HEK293T (cell line): Measurements from ENCODE around the gene WNK4.

Source experiments
- CTCF ChIA-PET: fragments of 350-600 bp; formaldehyde crosslinking; extraction: SDS; loops from one replicate; lab custom pipeline; 2021; ENCODE audit warnings: antibody characterized with exemption, inconsistent platforms; lab: Yijun Ruan, JAX
- POLR2A ChIA-PET: fragments of 350-600 bp; formaldehyde crosslinking; extraction: SDS; loops from one replicate; lab custom pipeline; 2020; ENCODE audit warnings: antibody characterized with exemption, inconsistent platforms; lab: Yijun Ruan, JAX
- DNase-seq: peaks from one replicate; pipeline ENCODE4 v3.0.0; 2012; ENCODE audit warnings: mixed read lengths; ENCODE audit errors: extremely low spot score
- ARNT ChIP-seq: fragments of 450-650 bp; IDR thresholded peaks from 2 replicates; pipeline ENCODE4 v1.6.1; 2017; ENCODE audit warnings: mild to moderate bottlenecking
- BHLHE40 ChIP-seq: fragments of 450-650 bp; IDR thresholded peaks from 2 replicates; pipeline ENCODE4 v1.6.1; 2016; ENCODE audit warnings: mild to moderate bottlenecking, moderate library complexity, borderline replicate concordance
- CTBP1 ChIP-seq: fragments of 450-650 bp; IDR thresholded peaks from 2 replicates; pipeline ENCODE4 v1.6.1; 2016; ENCODE audit warnings: borderline replicate concordance
- ELF4 ChIP-seq: fragments of 450-650 bp; IDR thresholded peaks from 2 replicates; pipeline ENCODE4 v1.6.1; 2017; ENCODE audit warnings: antibody characterized with exemption
- FOXA1 ChIP-seq: fragments of 450-650 bp; IDR thresholded peaks from 2 replicates; pipeline ENCODE4 v1.6.1; 2016; ENCODE audit warnings: mild to moderate bottlenecking
- FOXK2 ChIP-seq: fragments of 450-650 bp; IDR thresholded peaks from 2 replicates; pipeline ENCODE4 v1.6.1; 2016; ENCODE audit warnings: mild to moderate bottlenecking
- FOXM1 ChIP-seq: fragments of 450-650 bp; IDR thresholded peaks from 2 replicates; pipeline ENCODE4 v1.6.1; 2017; ENCODE audit warnings: mild to moderate bottlenecking, borderline replicate concordance
- HDGF ChIP-seq: fragments of 450-650 bp; IDR thresholded peaks from 2 replicates; pipeline ENCODE4 v1.6.1; 2017; ENCODE audit warnings: antibody characterized with exemption, borderline replicate concordance
- L3MBTL2 ChIP-seq: fragments of 450-650 bp; conservative IDR thresholded peaks from 2 replicates; pipeline ENCODE4 v1.6.1; 2016; ENCODE audit warnings: mild to moderate bottlenecking
- LEF1 ChIP-seq: fragments of 450-650 bp; IDR thresholded peaks from 2 replicates; pipeline ENCODE4 v1.6.1; 2017; ENCODE audit warnings: mild to moderate bottlenecking, borderline replicate concordance
- NFRKB ChIP-seq: fragments of 450-650 bp; IDR thresholded peaks from 2 replicates; pipeline ENCODE4 v1.6.1; 2016; ENCODE audit warnings: mild to moderate bottlenecking, moderate library complexity
- SP1 ChIP-seq: fragments of 450-650 bp; IDR thresholded peaks from 2 replicates; pipeline ENCODE4 v1.6.1; 2017
- SUZ12 ChIP-seq: fragments of 450-650 bp; IDR thresholded peaks from 2 replicates; pipeline ENCODE4 v1.6.1; 2016; ENCODE audit warnings: mild to moderate bottlenecking
- TARDBP ChIP-seq: fragments of 450-650 bp; IDR thresholded peaks from 2 replicates; pipeline ENCODE4 v1.6.1; 2016
- ZNF384 ChIP-seq: fragments of 450-650 bp; IDR thresholded peaks from 2 replicates; pipeline ENCODE4 v1.6.1; 2016
- TF ChIP-seq, protein P1 (sequence below): fragments of 450-650 bp; IDR thresholded peaks from 2 replicates; pipeline ENCODE4 v1.6.1; 2016

The WNK4 gene

GRCh38 chr17:42751628-42752027 lies 28.8 kb upstream of the WNK4 start:
- POLR2A ChIA-PET = interaction anchor here (1.8 kb wide), 1 partner anchor 10 kb away, joined by 9 read pairs; the partner anchor contains the start of gene RAMP2
- CTCF ChIA-PET = interaction anchor here (4.7 kb wide), 1 partner anchor 12 kb away, joined by 26 read pairs; no protein-coding TSS in a partner anchor
- DNase-seq = no peak
- TF ChIP-seq BHLHE40 (no peak), SP1 (no peak), L3MBTL2 (no peak), FOXK2 (no peak), HDGF (no peak), ZNF384 (no peak), NFRKB (no peak), ARNT (no peak), CTBP1 (no peak), ELF4 (no peak)
- TF ChIP-seq, protein P1, sequence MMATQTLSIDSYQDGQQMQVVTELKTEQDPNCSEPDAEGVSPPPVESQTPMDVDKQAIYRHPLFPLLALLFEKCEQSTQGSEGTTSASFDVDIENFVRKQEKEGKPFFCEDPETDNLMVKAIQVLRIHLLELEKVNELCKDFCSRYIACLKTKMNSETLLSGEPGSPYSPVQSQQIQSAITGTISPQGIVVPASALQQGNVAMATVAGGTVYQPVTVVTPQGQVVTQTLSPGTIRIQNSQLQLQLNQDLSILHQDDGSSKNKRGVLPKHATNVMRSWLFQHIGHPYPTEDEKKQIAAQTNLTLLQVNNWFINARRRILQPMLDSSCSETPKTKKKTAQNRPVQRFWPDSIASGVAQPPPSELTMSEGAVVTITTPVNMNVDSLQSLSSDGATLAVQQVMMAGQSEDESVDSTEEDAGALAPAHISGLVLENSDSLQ = no peak

GRCh38 chr17:42754782-42755181 lies 25.6 kb upstream of the WNK4 start:
- POLR2A ChIA-PET = interaction anchor here (0.5 to 1.0 kb wide), 2 partner anchors 10 to 15 kb away, joined by 3 to 5 read pairs; partner anchors contain the start of gene EZH1

DNA sequence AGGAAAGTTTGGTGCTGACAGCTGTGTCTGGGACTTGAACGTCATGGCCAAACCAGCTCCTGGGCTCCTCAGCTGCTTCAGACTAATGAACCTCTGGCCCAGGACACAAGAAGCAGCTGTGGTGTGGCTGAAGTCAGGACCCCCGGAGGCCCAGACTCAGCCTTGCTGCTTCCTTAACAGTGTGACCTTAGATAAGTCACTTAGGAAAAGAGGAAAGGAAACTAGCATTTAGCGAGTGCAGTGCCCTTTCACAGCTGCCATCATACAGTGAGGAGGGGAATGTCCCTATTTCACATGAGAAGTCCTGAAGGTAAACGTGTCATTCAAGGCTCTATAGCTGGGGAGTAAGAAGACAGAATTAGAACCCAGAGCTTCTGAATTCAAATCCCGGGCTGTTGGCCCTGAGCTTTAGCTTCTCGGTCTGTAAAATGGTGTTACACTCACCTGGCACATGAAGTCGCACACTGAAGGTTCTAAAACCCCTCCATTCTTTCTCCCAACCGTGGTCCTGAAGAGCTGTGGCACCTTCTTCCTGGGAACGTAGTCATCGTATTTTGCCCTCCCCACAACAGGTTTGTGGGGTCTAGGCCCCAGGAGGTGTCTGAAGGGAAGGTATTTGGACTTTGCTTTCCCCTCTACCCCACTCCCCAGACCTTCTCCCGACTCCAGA lies 20.3 kb upstream of the WNK4 start:
- POLR2A ChIA-PET = interaction anchor here (0.6 to 6.4 kb wide), 10 partner anchors 9 to 182 kb away, joined by 3 to 58 read pairs (median 5); partner anchors contain the start of genes CNTD1, COA3, EZH1 and PSMC3IP
- TF ChIP-seq ELF4 = no peak
- no peak for TF ChIP-seq FOXK2
- TF ChIP-seq ZNF384 = no peak
- no peak for TF ChIP-seq L3MBTL2
- no peak for TF ChIP-seq BHLHE40
- TF ChIP-seq FOXM1 = no peak
- TF ChIP-seq FOXA1 = no peak
- no peak for TF ChIP-seq TARDBP
- TF ChIP-seq NFRKB = no peak
- no peak for TF ChIP-seq SP1
- no peak for TF ChIP-seq LEF1
- TF ChIP-seq, protein P1 = no peak
- CTCF ChIA-PET = interaction anchor here (0.6 to 1.9 kb wide), 4 partner anchors 16 to 182 kb away, joined by 3 to 5 read pairs (median 4); partner anchors contain the start of gene PSMC3IP
- DNase-seq = no peak

More at GRCh38 chr17:42754782-42755181, 25.6 kb upstream of the WNK4 start:
- TF ChIP-seq BHLHE40 (no peak), TARDBP (no peak), CTBP1 (no peak), L3MBTL2 (no peak), ARNT (no peak), NFRKB (no peak), ELF4 (no peak), SUZ12 (no peak), ZNF384 (no peak), LEF1 (no peak)
- DNase-seq = no peak
- CTCF ChIA-PET = interaction anchor here (1.5 kb wide), 1 partner anchor 9 kb away, joined by 11 read pairs; no protein-coding TSS in a partner anchor

DNA sequence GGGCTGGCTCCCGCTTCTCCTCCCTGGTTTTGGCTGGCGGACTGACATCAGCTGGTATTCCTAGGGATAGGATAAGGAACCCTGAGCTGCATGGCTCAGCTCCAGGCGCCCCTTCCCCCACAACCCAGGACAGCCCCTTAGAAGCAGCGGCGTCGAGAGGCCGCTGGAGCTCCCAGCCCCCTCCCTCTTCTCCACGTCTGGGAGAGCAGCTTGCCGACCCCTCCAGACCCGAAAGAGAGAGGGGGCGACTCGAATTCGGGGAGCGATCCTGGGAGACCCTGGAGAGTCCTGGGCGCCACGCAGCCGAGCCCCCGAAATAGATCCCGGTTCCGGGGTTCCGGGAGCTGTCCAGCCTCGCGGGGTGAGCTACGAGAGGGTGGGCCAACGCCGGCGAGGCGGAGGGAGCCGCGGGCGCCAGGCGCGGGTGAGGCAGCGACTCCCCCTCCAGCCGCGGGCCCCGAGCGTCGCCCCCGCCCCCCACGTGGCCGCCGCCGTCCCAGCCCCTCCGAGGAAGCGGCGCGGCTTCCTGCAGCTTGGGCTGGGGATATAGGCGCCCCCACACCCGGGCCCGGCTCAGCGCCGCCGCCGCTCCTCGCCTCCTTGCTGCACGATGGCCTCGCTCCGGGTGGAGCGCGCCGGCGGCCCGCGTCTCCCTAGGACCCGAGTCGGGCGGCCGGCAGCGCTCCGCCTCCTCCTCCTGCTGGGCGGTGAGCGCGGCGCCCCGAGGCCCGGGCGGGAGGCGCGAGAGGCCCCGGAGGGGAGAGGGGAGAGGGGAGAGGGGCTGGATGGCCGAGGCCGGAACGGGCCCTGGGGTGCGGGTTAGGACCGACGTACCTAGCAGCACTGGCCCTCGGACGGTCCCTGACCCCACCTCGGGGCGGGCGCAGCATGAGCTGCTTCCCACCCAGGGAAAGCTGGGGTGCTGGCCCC lies 19.5 kb upstream of the WNK4 start, which contains the start of gene RAMP2:
TSS of gene RAMP2 (plus strand) at position 576 of the 930 bp plus-strand sequence. CDS start at position 611, 35 bp downstream.
- CTCF ChIA-PET = interaction anchor here (0.8 to 1.9 kb wide), 3 partner anchors 17 to 183 kb away, joined by 3 to 5 read pairs (median 4); partner anchors contain the start of gene PSMC3IP
- DNase-seq = no peak
- POLR2A ChIA-PET = interaction anchor here (0.7 to 6.4 kb wide), 11 partner anchors 10 to 183 kb away, joined by 3 to 58 read pairs (median 4); partner anchors contain the start of genes CNTD1, COA3, EZH1 and PSMC3IP
- TF ChIP-seq ZNF384 (no peak), LEF1 (no peak), FOXA1 (no peak), L3MBTL2 (peak; percentile 25; the same call in 1 of the 2 replicates), ELF4 (no peak), TARDBP (no peak)

GRCh38 chr17:42761638-42762037 lies 18.8 kb upstream of the WNK4 start:
- ChIA-PET CTCF (interaction anchor here (0.5 to 0.8 kb wide), 2 partner anchors 39 to 183 kb away, joined by 3 to 4 read pairs; no protein-coding TSS in a partner anchor), POLR2A (interaction anchor here (0.7 to 6.4 kb wide), 6 partner anchors 11 to 184 kb away, joined by 3 to 58 read pairs (median 7); partner anchors contain the start of genes EZH1, PSMC3IP and VPS25)
- TF ChIP-seq LEF1 = no peak
- TF ChIP-seq HDGF = no peak
- TF ChIP-seq NFRKB = no peak
- no peak for TF ChIP-seq BHLHE40
- TF ChIP-seq SUZ12 = no peak
- TF ChIP-seq SP1 = no peak
- DNase-seq = no peak

DNA sequence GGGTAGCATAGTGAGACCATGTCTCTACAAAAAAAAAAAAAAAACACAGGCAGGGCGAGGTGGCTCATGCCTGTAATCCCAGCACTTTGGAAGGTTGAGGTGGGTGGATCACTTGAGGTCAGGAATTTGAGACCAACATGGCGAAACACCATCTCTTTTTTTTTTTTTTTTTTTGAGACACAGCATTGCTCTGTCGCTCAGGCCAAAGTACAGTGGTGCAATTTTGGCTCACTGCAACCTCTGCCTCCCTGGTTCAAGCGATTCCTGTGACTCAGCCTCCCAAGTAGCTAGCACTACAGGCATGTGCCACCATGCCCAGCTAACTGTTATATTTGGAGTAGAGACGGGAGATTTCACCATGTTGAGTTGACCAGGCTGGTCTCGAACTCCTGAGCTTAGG lies 14.3 kb upstream of the WNK4 start:
- ChIA-PET CTCF (no interaction called here), POLR2A (no interaction called here)
- no peak for TF ChIP-seq FOXM1
- no peak for TF ChIP-seq ARNT
- TF ChIP-seq FOXA1 = no peak
- TF ChIP-seq, protein P1 = no peak
- TF ChIP-seq ELF4 = no peak
- no peak for TF ChIP-seq TARDBP
- TF ChIP-seq LEF1 = no peak
- TF ChIP-seq ZNF384 = no peak
- TF ChIP-seq SP1 = no peak
- TF ChIP-seq HDGF = no peak
- TF ChIP-seq FOXK2 = no peak
- no peak for TF ChIP-seq SUZ12
- no peak for TF ChIP-seq CTBP1
- DNase-seq = no peak
